ENCODE measurements around the gene ASB2. TPM values are rescaled to one million over a fixed set of nuclear protein-coding genes. Genes with fewer than 3 reads are reported as not detected.

ASB2 gene
- total RNA-seq, 1 experiment from 2014 or later: not detected

DNA sequence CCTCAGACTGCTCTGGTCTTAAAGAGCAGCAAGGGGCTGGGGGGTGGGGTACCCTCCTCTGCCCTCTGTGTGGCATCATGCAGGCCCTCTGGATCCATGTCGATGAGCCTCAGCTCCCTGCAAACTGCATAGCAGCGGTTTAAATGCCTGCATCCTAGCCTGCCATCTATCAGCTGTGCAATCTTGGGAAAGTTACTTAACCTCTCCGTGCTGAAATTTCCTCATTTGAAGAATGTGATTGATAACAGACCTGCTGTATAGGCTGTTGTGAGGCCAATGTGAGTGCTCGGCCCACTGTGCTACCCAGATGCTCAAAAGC lies 45.4 kb downstream of the ASB2 start:
- no peak for DNase-seq (ENCODE audit: low read depth, low spot score)
- ChIA-PET RAD21 (ENCODE audit: low non-redundant PET in 1 of 2, low total read pairs in 2 of 2, uncharacterized antibody in 2 of 2, unreplicated experiment in 2 of 2) (no interaction called here), POLR2A (no interaction called here), CTCF (interaction anchor here (1.4 kb wide), 1 partner anchor 9 kb away, joined by 8 read pairs; no protein-coding TSS in a partner anchor)
- Histone ChIP-seq H3K27me3 (ENCODE audit: insufficient read depth, low read length) (no peaks in the 10 kb centered on the region), H3K27ac (ENCODE audit: low read depth, low read length) (no peak overlapping the region), H2AFZ (ENCODE audit: low read depth, low read length, poor library complexity, severe bottlenecking) (no peak overlapping the region), H3K4me2 (ENCODE audit: low read length) (no peak overlapping the region), H4K20me1 (ENCODE audit: insufficient read depth) (no peaks in the 10 kb centered on the region), H3K4me1 (ENCODE audit: control insufficient read depth in 1 of 2, insufficient read depth in 2 of 2, low read length in 2 of 2) (0 out of 4 replicates have a peak, but pooled peaks cover 0 to under 1% of the 10 kb centered on the region in 2 experiments), H3K9ac (ENCODE audit: low read length) (no peak overlapping the region), H3K9me2 (ENCODE audit: insufficient read depth) (no peaks in the 10 kb centered on the region), H3K4me3 (replicated peaks in 1 of 2; ENCODE audit: low read depth in 1 of 2, low read length in 2 of 2) (no peak overlapping the region), H3K9me3 (ENCODE audit: control insufficient read depth in 1 of 2, insufficient read depth in 1 of 2, low read depth in 1 of 2, low read length in 2 of 2) (no peaks in the 10 kb centered on the region), H3K36me3 (ENCODE audit: control insufficient read depth in 1 of 2, insufficient read depth in 2 of 2, low read length in 2 of 2) (no peaks in the 10 kb centered on the region), H3K79me2 (ENCODE audit: insufficient read depth, low read length) (no peaks in the 10 kb centered on the region)
- intact Hi-C loops (cut with micrococcal nuclease): no loop called here
- ATAC-seq: no peak
- no peak for TF ChIP-seq SIN3A (IDR thresholded peaks at IDR 0.05; ENCODE audit: low read depth)
- TF ChIP-seq POLR2AphosphoS5 (IDR thresholded peaks at IDR 0.05; ENCODE audit: low read depth, low read length): no peak
- no peak for TF ChIP-seq POLR2A (IDR thresholded peaks at IDR 0.05; ENCODE audit: borderline replicate concordance, extremely low read depth, insufficient read depth, insufficient read length)
- no peak for TF ChIP-seq ZBTB33 (IDR thresholded peaks at IDR 0.05; ENCODE audit: extremely low read depth, insufficient replicate concordance, low read length)
- TF ChIP-seq CBX3 (IDR thresholded peaks at IDR 0.05; ENCODE audit: low read depth): no peak
- no peak for TF ChIP-seq ZNF274 (IDR thresholded peaks at IDR 0.05; ENCODE audit: low read depth, low read length)
- TF ChIP-seq EZH2phosphoT487 (IDR thresholded peaks at IDR 0.05; ENCODE audit: borderline replicate concordance): no peak
- no peak for TF ChIP-seq EZH2 (IDR thresholded peaks at IDR 0.05)
- TF ChIP-seq SP1 (IDR thresholded peaks at IDR 0.05; ENCODE audit: low read depth): no peak
- TF ChIP-seq EGR1 (IDR thresholded peaks at IDR 0.05; ENCODE audit: low read depth): no peak
- no peak for TF ChIP-seq REST (IDR thresholded peaks at IDR 0.05; ENCODE audit: low read depth)
- TF ChIP-seq FOSL1 (IDR thresholded peaks at IDR 0.05; ENCODE audit: low read depth): no peak
- TF ChIP-seq, protein P1, sequence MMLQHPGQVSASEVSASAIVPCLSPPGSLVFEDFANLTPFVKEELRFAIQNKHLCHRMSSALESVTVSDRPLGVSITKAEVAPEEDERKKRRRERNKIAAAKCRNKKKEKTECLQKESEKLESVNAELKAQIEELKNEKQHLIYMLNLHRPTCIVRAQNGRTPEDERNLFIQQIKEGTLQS (IDR thresholded peaks at IDR 0.05): no peak
- no peak for TF ChIP-seq CEBPB (IDR thresholded peaks at IDR 0.05; ENCODE audit: low read depth)
- TF ChIP-seq ELF1 (IDR thresholded peaks at IDR 0.05; ENCODE audit: borderline replicate concordance, low read depth): no peak
- TF ChIP-seq, protein P2, sequence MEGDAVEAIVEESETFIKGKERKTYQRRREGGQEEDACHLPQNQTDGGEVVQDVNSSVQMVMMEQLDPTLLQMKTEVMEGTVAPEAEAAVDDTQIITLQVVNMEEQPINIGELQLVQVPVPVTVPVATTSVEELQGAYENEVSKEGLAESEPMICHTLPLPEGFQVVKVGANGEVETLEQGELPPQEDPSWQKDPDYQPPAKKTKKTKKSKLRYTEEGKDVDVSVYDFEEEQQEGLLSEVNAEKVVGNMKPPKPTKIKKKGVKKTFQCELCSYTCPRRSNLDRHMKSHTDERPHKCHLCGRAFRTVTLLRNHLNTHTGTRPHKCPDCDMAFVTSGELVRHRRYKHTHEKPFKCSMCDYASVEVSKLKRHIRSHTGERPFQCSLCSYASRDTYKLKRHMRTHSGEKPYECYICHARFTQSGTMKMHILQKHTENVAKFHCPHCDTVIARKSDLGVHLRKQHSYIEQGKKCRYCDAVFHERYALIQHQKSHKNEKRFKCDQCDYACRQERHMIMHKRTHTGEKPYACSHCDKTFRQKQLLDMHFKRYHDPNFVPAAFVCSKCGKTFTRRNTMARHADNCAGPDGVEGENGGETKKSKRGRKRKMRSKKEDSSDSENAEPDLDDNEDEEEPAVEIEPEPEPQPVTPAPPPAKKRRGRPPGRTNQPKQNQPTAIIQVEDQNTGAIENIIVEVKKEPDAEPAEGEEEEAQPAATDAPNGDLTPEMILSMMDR (IDR thresholded peaks at IDR 0.05 in 2 of 3, conservative IDR thresholded peaks at IDR 0.05 in 1 of 3; ENCODE audit: borderline replicate concordance in 1 of 3, insufficient read depth in 1 of 3, low read depth in 2 of 3, low read length in 2 of 3): no peak
- TF ChIP-seq ZFX (IDR thresholded peaks at IDR 0.05): no peak
- TF ChIP-seq JUND (IDR thresholded peaks at IDR 0.05): no peak
- TF ChIP-seq YY1 (IDR thresholded peaks at IDR 0.05; ENCODE audit: extremely low read depth, insufficient replicate concordance, low read depth, low read length): no peak
- no peak for TF ChIP-seq SRF (IDR thresholded peaks at IDR 0.05; ENCODE audit: low read depth)
- BruUV-seq (replicated peaks): no TSS peak

Measured in HCT116 (cell line).